HEK293 (cell line): ENCODE results near the gene KDM3B.

ENCODE experiments used
- CTCF ChIA-PET: fragments of 350-600 bp; formaldehyde crosslinking; extraction: SDS; loops from one replicate; lab custom pipeline; 2021; ENCODE audit warnings: antibody characterized with exemption; lab: Yijun Ruan, JAX
- POLR2A ChIA-PET: fragments of 300-600 bp; formaldehyde crosslinking; extraction: SDS; loops from one replicate; lab custom pipeline; 2020; ENCODE audit warnings: antibody characterized with exemption, inconsistent platforms; lab: Yijun Ruan, JAX
- H3K27ac ChIP-seq: fragments of 200-500 bp; sonication (Bioruptor generic); 2 replicates; pipeline ENCODE4 v1.5.1; 2014; ENCODE audit warnings: low read depth, low read length, control low read depth, inconsistent platforms; ENCODE audit errors: extremely low read depth
- H3K36me3 ChIP-seq, 2 experiments: fragments of 200-500 bp in 1 of 2; sonication (Bioruptor generic) in 1 of 2; 1 replicate in 1 of 2; 2 replicates in 1 of 2; pipeline ENCODE4 v1.5.1; 2014 to 2017; ENCODE audit warnings: inconsistent platforms in 2 of 2, low read length in 2 of 2; ENCODE audit not compliant: control insufficient read depth in 2 of 2, insufficient read depth in 1 of 2
- H3K4me1 ChIP-seq: fragments of 200-500 bp; sonication (Bioruptor generic); 2 replicates; pipeline ENCODE4 v1.5.1; 2014; ENCODE audit warnings: mild to moderate bottlenecking, low read length, inconsistent platforms; ENCODE audit not compliant: control insufficient read depth, insufficient read depth
- H3K4me3 ChIP-seq: 2 replicates; pipeline ENCODE4 v1.5.1; 2011; ENCODE audit warnings: low read depth, mild to moderate bottlenecking, control low read depth, low read length, moderate library complexity
- H3K9me3 ChIP-seq: fragments of 200-500 bp; sonication (Bioruptor generic); 2 replicates; pipeline ENCODE4 v1.5.1; 2014; ENCODE audit warnings: low read depth, low read length, inconsistent platforms; ENCODE audit not compliant: control insufficient read depth, insufficient read depth
- GFI1B ChIP-seq: fragments of 450-650 bp; formaldehyde crosslinking; IDR thresholded peaks from 2 replicates; pipeline ENCODE4 v1.5.1; 2016; ENCODE audit warnings: missing biosample characterization, missing genetic modification characterization
- GLI4 ChIP-seq: fragments of 450-650 bp; formaldehyde crosslinking; IDR thresholded peaks from 2 replicates; pipeline ENCODE4 v1.5.1; 2016; ENCODE audit warnings: missing biosample characterization, missing genetic modification characterization
- GLIS1 ChIP-seq: fragments of 450-650 bp; formaldehyde crosslinking; IDR thresholded peaks from 2 replicates; pipeline ENCODE4 v1.5.1; 2016; ENCODE audit warnings: missing biosample characterization, missing genetic modification characterization
- GLIS2 ChIP-seq: fragments of 450-650 bp; formaldehyde crosslinking; IDR thresholded peaks from 2 replicates; pipeline ENCODE4 v1.5.1; 2016; ENCODE audit warnings: missing biosample characterization, missing genetic modification characterization
- KLF7 ChIP-seq: fragments of 450-650 bp; formaldehyde crosslinking; IDR thresholded peaks from 2 replicates; pipeline ENCODE4 v1.5.1; 2016; ENCODE audit warnings: missing biosample characterization, missing genetic modification characterization, borderline replicate concordance
- ZBTB1 ChIP-seq: fragments of 450-650 bp; formaldehyde crosslinking; IDR thresholded peaks from 2 replicates; pipeline ENCODE4 v1.5.1; 2016; ENCODE audit warnings: missing biosample characterization, missing genetic modification characterization
- ZBTB21 ChIP-seq: fragments of 450-650 bp; formaldehyde crosslinking; IDR thresholded peaks from 2 replicates; pipeline ENCODE4 v1.5.1; 2017; ENCODE audit warnings: missing biosample characterization, missing genetic modification characterization
- ZBTB8A ChIP-seq: fragments of 450-650 bp; formaldehyde crosslinking; IDR thresholded peaks from 2 replicates; pipeline ENCODE4 v1.5.1; 2016; ENCODE audit warnings: missing biosample characterization, missing genetic modification characterization
- ZNF132 ChIP-seq: fragments of 450-650 bp; formaldehyde crosslinking; IDR thresholded peaks from 2 replicates; pipeline ENCODE4 v1.5.1; 2017; ENCODE audit warnings: missing biosample characterization, missing genetic modification characterization, borderline replicate concordance
- ZNF16 ChIP-seq: fragments of 450-650 bp; formaldehyde crosslinking; IDR thresholded peaks from 2 replicates; pipeline ENCODE4 v1.5.1; 2016; ENCODE audit warnings: low read depth, missing biosample characterization, missing genetic modification characterization
- ZNF223 ChIP-seq: fragments of 450-650 bp; formaldehyde crosslinking; IDR thresholded peaks from 2 replicates; pipeline ENCODE4 v1.5.1; 2016; ENCODE audit warnings: missing biosample characterization, missing genetic modification characterization
- ZNF335 ChIP-seq: fragments of 450-650 bp; formaldehyde crosslinking; conservative IDR thresholded peaks from 2 replicates; pipeline ENCODE4 v1.5.1; 2016; ENCODE audit warnings: missing biosample characterization, missing genetic modification characterization
- ZNF366 ChIP-seq: fragments of 450-650 bp; formaldehyde crosslinking; conservative IDR thresholded peaks from 2 replicates; pipeline ENCODE4 v1.5.1; 2016; ENCODE audit warnings: missing biosample characterization, missing genetic modification characterization
- ZNF394 ChIP-seq: fragments of 450-650 bp; formaldehyde crosslinking; IDR thresholded peaks from 2 replicates; pipeline ENCODE4 v1.5.1; 2016; ENCODE audit warnings: missing biosample characterization, missing genetic modification characterization, mild to moderate bottlenecking, moderate library complexity, borderline replicate concordance
- ZNF549 ChIP-seq: fragments of 450-650 bp; IDR thresholded peaks from 2 replicates; pipeline ENCODE4 v1.5.1; 2018; ENCODE audit warnings: missing biosample characterization, missing genetic modification characterization, mild to moderate bottlenecking, inconsistent platforms, moderate library complexity
- ZNF664 ChIP-seq: fragments of 450-650 bp; formaldehyde crosslinking; IDR thresholded peaks from 2 replicates; pipeline ENCODE4 v1.5.1; 2016; ENCODE audit warnings: missing biosample characterization, missing genetic modification characterization
- ZNF677 ChIP-seq: fragments of 450-650 bp; IDR thresholded peaks from 2 replicates; pipeline ENCODE4 v1.5.0; 2018; ENCODE audit warnings: missing biosample characterization, mild to moderate bottlenecking, missing genetic modification characterization, moderate library complexity
- ZNF701 ChIP-seq: fragments of 450-650 bp; formaldehyde crosslinking; IDR thresholded peaks from 2 replicates; pipeline ENCODE4 v1.5.1; 2016; ENCODE audit warnings: missing biosample characterization, missing genetic modification characterization
- ZXDB ChIP-seq: fragments of 450-650 bp; formaldehyde crosslinking; IDR thresholded peaks from 2 replicates; pipeline ENCODE4 v1.5.1; 2016; ENCODE audit warnings: missing biosample characterization, missing genetic modification characterization
- TF ChIP-seq, protein P1 (sequence below): fragments of 450-650 bp; formaldehyde crosslinking; IDR thresholded peaks from 2 replicates; pipeline ENCODE4 v1.5.1; 2017; ENCODE audit warnings: missing biosample characterization, missing genetic modification characterization
- TF ChIP-seq, protein P2 (sequence below): fragments of 450-650 bp; formaldehyde crosslinking; IDR thresholded peaks from 2 replicates; pipeline ENCODE4 v1.5.1; 2017; ENCODE audit warnings: missing biosample characterization, missing genetic modification characterization
- TF ChIP-seq, protein P3 (sequence below): fragments of 450-650 bp; formaldehyde crosslinking; IDR thresholded peaks from 2 replicates; pipeline ENCODE4 v1.5.1; 2017; ENCODE audit warnings: missing biosample characterization, missing genetic modification characterization
- TF ChIP-seq, protein P4 (sequence below): fragments of 450-650 bp; formaldehyde crosslinking; IDR thresholded peaks from 2 replicates; pipeline ENCODE4 v1.5.1; 2016; ENCODE audit warnings: missing biosample characterization, missing genetic modification characterization
- TF ChIP-seq, protein P5 (sequence below): fragments of 450-650 bp; formaldehyde crosslinking; IDR thresholded peaks from 2 replicates; pipeline ENCODE4 v1.5.1; 2016; ENCODE audit warnings: missing biosample characterization, missing genetic modification characterization

The KDM3B gene

DNA sequence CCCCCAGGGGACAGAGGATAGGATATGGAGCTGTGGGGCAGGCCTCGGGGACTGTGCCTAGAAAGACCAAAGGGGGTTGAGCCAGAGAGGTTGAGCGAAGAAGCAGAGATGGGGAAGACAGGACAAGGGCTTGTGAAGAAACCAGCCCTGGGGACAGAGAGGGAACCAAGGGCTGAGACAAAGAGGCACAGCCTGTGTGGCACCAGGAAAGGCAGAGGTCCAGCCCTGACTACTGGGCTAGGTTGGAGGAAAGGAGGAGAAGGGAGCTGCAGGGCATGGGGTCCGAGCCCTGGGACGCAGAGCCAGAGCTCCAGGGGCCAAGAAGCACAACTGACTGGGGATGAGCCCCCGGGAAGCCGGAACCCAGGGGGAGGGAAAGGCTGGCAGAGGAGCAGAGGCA lies 95.6 kb downstream of the KDM3B start:
- Histone ChIP-seq H3K4me3 (no peak overlapping the region), H3K4me1 (0 out of 2 replicates have a peak, but pooled peaks cover 2% of the 10 kb centered on the region), H3K36me3 (peaks cover 0 to 17% of the 10 kb centered on the region in 2 experiments; a peak in 2 of 3 replicates), H3K9me3 (no peaks in the 10 kb centered on the region), H3K27ac (no peak overlapping the region)
- POLR2A ChIA-PET = interaction anchor here (3.6 kb wide), 1 partner anchor 17 kb away, joined by 21 read pairs; the partner anchor contains the start of gene EGR1
- no peak for TF ChIP-seq ZNF16 (tag by site-specific recombination)
- TF ChIP-seq ZNF664 (tag by site-specific recombination) = no peak
- TF ChIP-seq ZXDB = no peak
- TF ChIP-seq ZNF701 = no peak
- no peak for TF ChIP-seq KLF7 (tag by site-specific recombination)
- TF ChIP-seq ZNF394 (tag by site-specific recombination) = no peak
- no peak for TF ChIP-seq ZNF223 (tag by site-specific recombination)
- peak; percentile 37; the same call in 1 of the 2 replicates for TF ChIP-seq ZNF366 (tag by site-specific recombination)
- TF ChIP-seq, protein P1, sequence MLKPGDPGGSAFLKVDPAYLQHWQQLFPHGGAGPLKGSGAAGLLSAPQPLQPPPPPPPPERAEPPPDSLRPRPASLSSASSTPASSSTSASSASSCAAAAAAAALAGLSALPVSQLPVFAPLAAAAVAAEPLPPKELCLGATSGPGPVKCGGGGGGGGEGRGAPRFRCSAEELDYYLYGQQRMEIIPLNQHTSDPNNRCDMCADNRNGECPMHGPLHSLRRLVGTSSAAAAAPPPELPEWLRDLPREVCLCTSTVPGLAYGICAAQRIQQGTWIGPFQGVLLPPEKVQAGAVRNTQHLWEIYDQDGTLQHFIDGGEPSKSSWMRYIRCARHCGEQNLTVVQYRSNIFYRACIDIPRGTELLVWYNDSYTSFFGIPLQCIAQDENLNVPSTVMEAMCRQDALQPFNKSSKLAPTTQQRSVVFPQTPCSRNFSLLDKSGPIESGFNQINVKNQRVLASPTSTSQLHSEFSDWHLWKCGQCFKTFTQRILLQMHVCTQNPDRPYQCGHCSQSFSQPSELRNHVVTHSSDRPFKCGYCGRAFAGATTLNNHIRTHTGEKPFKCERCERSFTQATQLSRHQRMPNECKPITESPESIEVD (tag by site-specific recombination) = no peak
- TF ChIP-seq, protein P2, sequence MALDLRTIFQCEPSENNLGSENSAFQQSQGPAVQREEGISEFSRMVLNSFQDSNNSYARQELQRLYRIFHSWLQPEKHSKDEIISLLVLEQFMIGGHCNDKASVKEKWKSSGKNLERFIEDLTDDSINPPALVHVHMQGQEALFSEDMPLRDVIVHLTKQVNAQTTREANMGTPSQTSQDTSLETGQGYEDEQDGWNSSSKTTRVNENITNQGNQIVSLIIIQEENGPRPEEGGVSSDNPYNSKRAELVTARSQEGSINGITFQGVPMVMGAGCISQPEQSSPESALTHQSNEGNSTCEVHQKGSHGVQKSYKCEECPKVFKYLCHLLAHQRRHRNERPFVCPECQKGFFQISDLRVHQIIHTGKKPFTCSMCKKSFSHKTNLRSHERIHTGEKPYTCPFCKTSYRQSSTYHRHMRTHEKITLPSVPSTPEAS (tag by site-specific recombination) = no peak
- TF ChIP-seq ZNF132 (tag by site-specific recombination) = no peak
- no peak for TF ChIP-seq GLI4
- no peak for TF ChIP-seq ZBTB1
- TF ChIP-seq, protein P3, sequence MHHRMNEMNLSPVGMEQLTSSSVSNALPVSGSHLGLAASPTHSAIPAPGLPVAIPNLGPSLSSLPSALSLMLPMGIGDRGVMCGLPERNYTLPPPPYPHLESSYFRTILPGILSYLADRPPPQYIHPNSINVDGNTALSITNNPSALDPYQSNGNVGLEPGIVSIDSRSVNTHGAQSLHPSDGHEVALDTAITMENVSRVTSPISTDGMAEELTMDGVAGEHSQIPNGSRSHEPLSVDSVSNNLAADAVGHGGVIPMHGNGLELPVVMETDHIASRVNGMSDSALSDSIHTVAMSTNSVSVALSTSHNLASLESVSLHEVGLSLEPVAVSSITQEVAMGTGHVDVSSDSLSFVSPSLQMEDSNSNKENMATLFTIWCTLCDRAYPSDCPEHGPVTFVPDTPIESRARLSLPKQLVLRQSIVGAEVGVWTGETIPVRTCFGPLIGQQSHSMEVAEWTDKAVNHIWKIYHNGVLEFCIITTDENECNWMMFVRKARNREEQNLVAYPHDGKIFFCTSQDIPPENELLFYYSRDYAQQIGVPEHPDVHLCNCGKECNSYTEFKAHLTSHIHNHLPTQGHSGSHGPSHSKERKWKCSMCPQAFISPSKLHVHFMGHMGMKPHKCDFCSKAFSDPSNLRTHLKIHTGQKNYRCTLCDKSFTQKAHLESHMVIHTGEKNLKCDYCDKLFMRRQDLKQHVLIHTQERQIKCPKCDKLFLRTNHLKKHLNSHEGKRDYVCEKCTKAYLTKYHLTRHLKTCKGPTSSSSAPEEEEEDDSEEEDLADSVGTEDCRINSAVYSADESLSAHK = no peak
- TF ChIP-seq, protein P4, sequence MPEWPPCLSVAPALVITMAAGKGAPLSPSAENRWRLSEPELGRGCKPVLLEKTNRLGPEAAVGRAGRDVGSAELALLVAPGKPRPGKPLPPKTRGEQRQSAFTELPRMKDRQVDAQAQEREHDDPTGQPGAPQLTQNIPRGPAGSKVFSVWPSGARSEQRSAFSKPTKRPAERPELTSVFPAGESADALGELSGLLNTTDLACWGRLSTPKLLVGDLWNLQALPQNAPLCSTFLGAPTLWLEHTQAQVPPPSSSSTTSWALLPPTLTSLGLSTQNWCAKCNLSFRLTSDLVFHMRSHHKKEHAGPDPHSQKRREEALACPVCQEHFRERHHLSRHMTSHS = no peak
- 0 out of 2 replicates have a peak, but pooled peaks have one; percentile 22 for TF ChIP-seq GLIS2 (tag by site-specific recombination)
- no peak for TF ChIP-seq ZNF549 (tag by site-specific recombination)
- CTCF ChIA-PET = interaction anchor here (0.5 to 5.4 kb wide), 9 partner anchors 15 to 355 kb away, joined by 3 to 110 read pairs (median 5); partner anchors contain the start of gene EGR1

DNA sequence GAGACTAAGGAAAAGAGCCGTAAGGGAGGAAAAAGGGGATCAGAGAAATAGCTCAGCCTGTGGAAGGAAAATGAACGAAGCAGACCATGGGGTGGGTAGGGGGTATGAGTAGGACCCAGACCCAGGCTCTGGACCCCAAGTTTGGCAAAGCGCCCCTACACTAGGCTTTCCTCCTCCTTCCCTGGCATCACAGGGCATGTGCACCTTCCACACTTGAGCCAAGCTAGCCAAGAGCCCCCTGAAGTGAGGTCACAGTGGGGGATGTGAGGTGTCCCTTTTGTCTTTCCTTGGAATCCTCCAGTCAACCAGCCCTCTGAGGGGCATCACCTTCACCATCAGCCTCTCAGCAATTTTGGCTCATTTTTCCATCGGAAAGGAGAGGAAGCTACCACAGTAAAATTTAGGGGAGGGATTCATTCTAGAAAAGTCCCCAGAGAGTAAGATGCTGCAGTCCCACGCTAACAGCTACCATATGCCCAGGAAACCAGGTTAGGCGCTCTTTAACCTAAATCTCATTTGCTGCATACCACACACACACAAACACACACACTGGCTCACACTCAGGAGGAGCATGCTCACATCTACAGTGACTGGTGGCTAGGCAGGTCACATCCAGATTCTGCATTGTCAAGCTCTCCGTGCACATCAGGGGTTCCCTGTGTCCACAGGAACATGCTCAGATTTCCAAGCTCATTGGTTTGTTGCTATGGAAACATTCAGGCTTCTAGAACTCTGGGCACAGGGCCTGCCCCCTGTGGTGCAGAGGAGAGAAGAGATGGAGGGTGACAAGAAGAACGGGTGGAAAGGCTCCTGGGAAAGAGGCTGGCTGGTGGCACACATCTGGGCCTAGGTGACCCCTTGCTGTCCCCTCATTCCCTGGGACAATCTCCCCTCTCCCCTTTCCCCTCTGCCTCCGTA lies 96.3 kb downstream of the KDM3B start:
- POLR2A ChIA-PET = interaction anchor here (0.5 to 3.6 kb wide), 3 partner anchors 16 to 894 kb away, joined by 3 to 21 read pairs (median 4); partner anchors contain the start of gene EGR1
- H3K4me3 ChIP-seq = no peak overlapping the region
- TF ChIP-seq, protein P5, sequence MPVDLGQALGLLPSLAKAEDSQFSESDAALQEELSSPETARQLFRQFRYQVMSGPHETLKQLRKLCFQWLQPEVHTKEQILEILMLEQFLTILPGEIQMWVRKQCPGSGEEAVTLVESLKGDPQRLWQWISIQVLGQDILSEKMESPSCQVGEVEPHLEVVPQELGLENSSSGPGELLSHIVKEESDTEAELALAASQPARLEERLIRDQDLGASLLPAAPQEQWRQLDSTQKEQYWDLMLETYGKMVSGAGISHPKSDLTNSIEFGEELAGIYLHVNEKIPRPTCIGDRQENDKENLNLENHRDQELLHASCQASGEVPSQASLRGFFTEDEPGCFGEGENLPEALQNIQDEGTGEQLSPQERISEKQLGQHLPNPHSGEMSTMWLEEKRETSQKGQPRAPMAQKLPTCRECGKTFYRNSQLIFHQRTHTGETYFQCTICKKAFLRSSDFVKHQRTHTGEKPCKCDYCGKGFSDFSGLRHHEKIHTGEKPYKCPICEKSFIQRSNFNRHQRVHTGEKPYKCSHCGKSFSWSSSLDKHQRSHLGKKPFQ = 0 out of 2 replicates have a peak, but pooled peaks have one; percentile 28
- TF ChIP-seq GFI1B (tag by site-specific recombination) (0 out of 2 replicates have a peak, but pooled peaks have one; percentile 25), ZNF677 (tag by site-specific recombination) (no peak), ZBTB8A (tag by site-specific recombination) (peak; percentile 56), ZBTB21 (tag by site-specific recombination) (no peak), ZNF335 (tag by site-specific recombination) (no peak), GLIS1 (tag by site-specific recombination) (peak; percentile 72), ZNF366 (tag by site-specific recombination) (peak; percentile 75)

More for the DNA sequence above, 96.3 kb downstream of the KDM3B start:
- no peak overlapping the region for H3K27ac ChIP-seq
- H3K9me3 ChIP-seq = no peaks in the 10 kb centered on the region
- H3K36me3 ChIP-seq = peaks cover 0 to 16% of the 10 kb centered on the region in 2 experiments; a peak in 2 of 3 replicates
- CTCF ChIA-PET = interaction anchor here (0.6 to 5.4 kb wide), 21 partner anchors 7 to 813 kb away, joined by 3 to 110 read pairs (median 5); partner anchors contain the start of genes EGR1, ETF1, KDM3B and REEP2
- 0 out of 2 replicates have a peak, but pooled peaks cover 2% of the 10 kb centered on the region for H3K4me1 ChIP-seq
